ENCODE measurements around the gene TMEM131L.

GRCh38 chr4:153589703-153590595 lies 123.8 kb downstream of the TMEM131L start:
- TF ChIP-seq, protein P1, sequence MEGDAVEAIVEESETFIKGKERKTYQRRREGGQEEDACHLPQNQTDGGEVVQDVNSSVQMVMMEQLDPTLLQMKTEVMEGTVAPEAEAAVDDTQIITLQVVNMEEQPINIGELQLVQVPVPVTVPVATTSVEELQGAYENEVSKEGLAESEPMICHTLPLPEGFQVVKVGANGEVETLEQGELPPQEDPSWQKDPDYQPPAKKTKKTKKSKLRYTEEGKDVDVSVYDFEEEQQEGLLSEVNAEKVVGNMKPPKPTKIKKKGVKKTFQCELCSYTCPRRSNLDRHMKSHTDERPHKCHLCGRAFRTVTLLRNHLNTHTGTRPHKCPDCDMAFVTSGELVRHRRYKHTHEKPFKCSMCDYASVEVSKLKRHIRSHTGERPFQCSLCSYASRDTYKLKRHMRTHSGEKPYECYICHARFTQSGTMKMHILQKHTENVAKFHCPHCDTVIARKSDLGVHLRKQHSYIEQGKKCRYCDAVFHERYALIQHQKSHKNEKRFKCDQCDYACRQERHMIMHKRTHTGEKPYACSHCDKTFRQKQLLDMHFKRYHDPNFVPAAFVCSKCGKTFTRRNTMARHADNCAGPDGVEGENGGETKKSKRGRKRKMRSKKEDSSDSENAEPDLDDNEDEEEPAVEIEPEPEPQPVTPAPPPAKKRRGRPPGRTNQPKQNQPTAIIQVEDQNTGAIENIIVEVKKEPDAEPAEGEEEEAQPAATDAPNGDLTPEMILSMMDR (IDR thresholded peaks at IDR 0.05; ENCODE audit: low read length), result no peak
- no peak for TF ChIP-seq EZH2 (IDR thresholded peaks at IDR 0.05; ENCODE audit: borderline replicate concordance, low read length)

Data from OCI-LY1 (cell line).